ENCODE measurements around the gene DGKB.

Gene DGKB

GRCh38 chr7:14759785-14760184 is 142.8 kb downstream of the DGKB start:
- no peak for TF ChIP-seq CTCF (IDR thresholded peaks at IDR 0.05; ENCODE audit: low read depth, low read length)
- H3K4me3 ChIP-seq (ENCODE audit: low read depth, low read length), result no peak overlapping the region

GRCh38 chr7:14754631-14755030 is 147.9 kb downstream of the DGKB start:
- H3K4me3 ChIP-seq (ENCODE audit: low read depth, low read length), result no peak overlapping the region
- no peak for TF ChIP-seq CTCF (IDR thresholded peaks at IDR 0.05; ENCODE audit: low read depth, low read length)

GRCh38 chr7:14752301-14752700 is 150.2 kb downstream of the DGKB start:
- no peak overlapping the region for H3K4me3 ChIP-seq (ENCODE audit: low read depth, low read length)

GRCh38 chr7:14751461-14751860 is 151.1 kb downstream of the DGKB start:
- no peak for TF ChIP-seq CTCF (IDR thresholded peaks at IDR 0.05; ENCODE audit: low read depth, low read length)
- no peak overlapping the region for H3K4me3 ChIP-seq (ENCODE audit: low read depth, low read length)

More at GRCh38 chr7:14752301-14752700, 150.2 kb downstream of the DGKB start:
- TF ChIP-seq CTCF (IDR thresholded peaks at IDR 0.05; ENCODE audit: low read depth, low read length), result no peak

GRCh38 chr7:14748461-14748860 is 154.1 kb downstream of the DGKB start:
- H3K4me3 ChIP-seq (ENCODE audit: low read depth, low read length), result no peak overlapping the region
- no peak for TF ChIP-seq CTCF (IDR thresholded peaks at IDR 0.05; ENCODE audit: low read depth, low read length)

GRCh38 chr7:14747701-14748100 is 154.8 kb downstream of the DGKB start:
- H3K4me3 ChIP-seq (ENCODE audit: low read depth, low read length), result no peak overlapping the region
- no peak for TF ChIP-seq CTCF (IDR thresholded peaks at IDR 0.05; ENCODE audit: low read depth, low read length)

- TF ChIP-seq CTCF (IDR thresholded peaks at IDR 0.05; ENCODE audit: low read depth, low read length), result no peak
These were observed 157.5 kb downstream of the DGKB start for GRCh38 chr7:14745076-14745475.

More at GRCh38 chr7:14745076-14745475, 157.5 kb downstream of the DGKB start:
- no peak overlapping the region for H3K4me3 ChIP-seq (ENCODE audit: low read depth, low read length)

All from WI38 (cell line).